ENCODE measurements around the gene CCDC136.

Gene CCDC136

GRCh38 chr7:128865996-128866877 is 74.5 kb downstream of the CCDC136 start:
- DNase-seq, result no peak

GRCh38 chr7:128867241-128867640 is 75.5 kb downstream of the CCDC136 start:
- DNase-seq, result no peak

GRCh38 chr7:128867842-128868623 is 76.3 kb downstream of the CCDC136 start:
- DNase-seq, result no peak

DNA sequence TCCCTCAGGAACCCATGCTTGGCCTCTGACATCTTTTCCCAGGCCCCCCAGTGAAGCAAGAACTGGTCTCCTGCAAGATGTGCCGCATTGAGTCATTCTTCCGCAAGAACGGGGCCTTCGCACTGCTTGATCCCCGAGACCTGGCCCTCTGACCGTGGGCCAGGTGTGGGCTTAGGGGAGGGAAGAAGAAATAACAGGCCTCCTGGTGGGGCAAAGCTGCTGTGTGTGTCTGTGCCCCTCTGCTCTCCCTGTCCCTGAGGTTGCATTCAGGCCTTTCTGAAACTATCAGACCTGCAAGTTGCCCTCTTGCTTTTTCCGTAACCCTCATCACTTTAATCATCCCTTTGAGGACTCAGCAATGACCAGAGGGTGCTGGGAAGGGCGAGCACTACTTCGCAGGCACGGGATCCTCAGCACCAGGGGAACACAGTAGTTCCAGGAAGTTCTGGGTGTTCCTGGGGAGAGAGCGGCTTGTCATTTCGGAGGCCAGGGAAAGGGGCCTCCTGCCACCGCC is 76.9 kb downstream of the CCDC136 start:
- no peak for DNase-seq

GRCh38 chr7:128869138-128869943 is 77.6 kb downstream of the CCDC136 start:
- peak; percentile 39 for DNase-seq

GRCh38 chr7:128869944-128870285 is 78.1 kb downstream of the CCDC136 start:
- DNase-seq, result no peak

DNA sequence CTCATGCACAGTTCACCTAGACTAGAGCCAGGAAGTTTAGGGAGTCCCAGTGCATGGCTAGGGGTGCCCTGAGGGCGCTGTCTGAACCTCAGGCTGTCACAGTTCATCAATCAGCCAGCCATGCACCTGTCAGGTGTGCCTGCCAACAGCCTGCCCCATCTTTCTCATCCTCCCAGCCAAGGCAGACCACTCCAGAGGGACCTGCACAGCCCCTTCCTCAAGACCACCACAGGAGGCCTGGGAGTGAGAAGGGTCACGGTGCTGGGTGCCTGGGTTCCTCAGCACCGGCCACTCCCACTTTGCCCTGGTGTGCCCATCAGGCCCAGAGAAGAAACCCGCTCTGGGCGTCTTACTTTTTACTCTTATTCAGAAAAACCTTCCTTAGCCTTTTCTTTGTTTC is 79.3 kb downstream of the CCDC136 start:
- no peak for DNase-seq

Measured in CD4-positive, alpha-beta T cell treated with Interleukin-12 subunit alpha and Interleukin-12 subunit beta, for 1 hour (primary cell).